Glutamatergic neuron (in vitro differentiated cells): ENCODE data around the gene DPEP1. TPM values are rescaled to one million over a fixed set of nuclear protein-coding genes. Genes with fewer than 3 reads are reported as not detected.
A peak's percentile ranks its signal among the peaks of the same experiment; 100 is the strongest.

Source experiments
- DNase-seq: peaks from one replicate; pipeline ENCODE4 v3.0.0; 2022
- H3K27ac Mint-ChIP-seq: one replicate; pipeline ENCODE4 v1.8.0; 2020; ENCODE audit warnings: mild to moderate bottlenecking, mixed read lengths, inconsistent platforms; ENCODE audit not compliant: unreplicated experiment
- H3K27me3 Mint-ChIP-seq: one replicate; pipeline ENCODE4 v1.8.0; 2020; ENCODE audit warnings: mild to moderate bottlenecking, moderate library complexity, mixed read lengths, inconsistent platforms; ENCODE audit not compliant: unreplicated experiment
- H3K36me3 Mint-ChIP-seq: one replicate; pipeline ENCODE4 v1.8.0; 2020; ENCODE audit warnings: mild to moderate bottlenecking, mixed read lengths, inconsistent platforms; ENCODE audit not compliant: unreplicated experiment
- H3K4me1 Mint-ChIP-seq: one replicate; pipeline ENCODE4 v1.8.0; 2020; ENCODE audit warnings: mild to moderate bottlenecking, low read depth, mixed read lengths, inconsistent platforms; ENCODE audit not compliant: unreplicated experiment
- H3K4me3 Mint-ChIP-seq: one replicate; pipeline ENCODE4 v1.8.0; 2020; ENCODE audit warnings: mild to moderate bottlenecking, mixed read lengths, inconsistent platforms; ENCODE audit not compliant: unreplicated experiment
- H3K9me3 Mint-ChIP-seq: one replicate; pipeline ENCODE4 v1.8.0; 2020; ENCODE audit warnings: mild to moderate bottlenecking, moderate library complexity, mixed read lengths, inconsistent platforms; ENCODE audit not compliant: unreplicated experiment
- CTCF ChIP-seq: fragments of 200-600 bp; sonication (generic); IDR thresholded peaks from one replicate; pipeline ENCODE4 v1.5.0; 2021; ENCODE audit not compliant: partially characterized antibody, unreplicated experiment
- total RNA-seq: library from RNA; stranded (reverse); fragmentation: NEBNext Ultra II Directional; extraction: Animal tissue kit (Norgen Biotek cat#: 25700); gene quantifications from one replicate; pipeline ENCODE4 v1.2.1, GENCODE V29; 2021; ENCODE audit not compliant: unreplicated experiment

DPEP1 gene
- total RNA-seq, 1 donor from 2014 or later: 0.39 TPM

- peaks cover 9% of the 10 kb centered on the region for H3K9me3 Mint-ChIP-seq
- peaks cover 8% of the 10 kb centered on the region for H3K27me3 Mint-ChIP-seq
- H3K4me1 Mint-ChIP-seq: peaks cover 5% of the 10 kb centered on the region
- peak overlapping the region; percentile 52 for H3K4me3 Mint-ChIP-seq
- no peak overlapping the region for H3K27ac Mint-ChIP-seq
- DNase-seq: no peak
- no peak for TF ChIP-seq CTCF
- H3K36me3 Mint-ChIP-seq: peaks cover 11% of the 10 kb centered on the region
Measured at GRCh38 chr16:89685916-89686315, 72.5 kb downstream of the DPEP1 start.

- TF ChIP-seq CTCF: no peak
- Mint-ChIP-seq H3K9me3 (peaks cover 9% of the 10 kb centered on the region), H3K4me1 (peaks cover 5% of the 10 kb centered on the region), H3K27me3 (peaks cover 8% of the 10 kb centered on the region), H3K36me3 (peaks cover 11% of the 10 kb centered on the region), H3K27ac (peak within 1 kb of the TSS; percentile 55), H3K4me3 (peak within 1 kb of the TSS; percentile 89)
- peak; percentile 95 for DNase-seq
Measured at GRCh38 chr16:89686520-89687091, 73.2 kb downstream of the DPEP1 start, which contains the start of gene CDK10. CDK10 (plus strand) TSS chr16:89686689; CDS start chr16:89686711, 22 bp downstream.

- peaks cover 8% of the 10 kb centered on the region for H3K27me3 Mint-ChIP-seq
- H3K4me1 Mint-ChIP-seq: peaks cover 5% of the 10 kb centered on the region
- H3K27ac Mint-ChIP-seq: peak overlapping the region; percentile 55
- peak overlapping the region; percentile 88 for H3K4me3 Mint-ChIP-seq
- no peak for DNase-seq
- H3K9me3 Mint-ChIP-seq: peaks cover 9% of the 10 kb centered on the region
- TF ChIP-seq CTCF: no peak
- H3K36me3 Mint-ChIP-seq: peaks cover 6% of the 10 kb centered on the region
Measured at GRCh38 chr16:89687092-89687940, 73.9 kb downstream of the DPEP1 start.

Other genes with a start within 250 kb of the DPEP1 start
- 367 TPM for gene ANKRD11, start 123.1 kb upstream of the DPEP1 start, total RNA-seq
- 166 TPM for gene SPG7, start 105.2 kb upstream of the DPEP1 start, total RNA-seq
- 893 TPM for gene RPL13, start 53.0 kb upstream of the DPEP1 start, total RNA-seq
- gene CPNE7, start 37.9 kb upstream of the DPEP1 start, total RNA-seq: 17.8 TPM
- gene CHMP1A, start 44.1 kb downstream of the DPEP1 start, total RNA-seq: 96.3 TPM
- 18.0 TPM for gene SPATA33, start 44.2 kb downstream of the DPEP1 start, total RNA-seq
- 56.9 TPM for gene CDK10, start 73.0 kb downstream of the DPEP1 start, total RNA-seq
- gene SPATA2L, start 88.1 kb downstream of the DPEP1 start, total RNA-seq: 18.6 TPM
- 19.5 TPM for gene VPS9D1, start 107.3 kb downstream of the DPEP1 start, total RNA-seq
- gene ZNF276, start 107.9 kb downstream of the DPEP1 start, total RNA-seq: 20.8 TPM
- 42.8 TPM for gene FANCA, start 203.0 kb downstream of the DPEP1 start, total RNA-seq
- 39.2 TPM for gene SPIRE2, start 214.8 kb downstream of the DPEP1 start, total RNA-seq